ENCODE results near the gene ALKBH5. TPM values are rescaled to one million over a fixed set of nuclear protein-coding genes. Genes with fewer than 3 reads are reported as not detected.

The ALKBH5 gene
- total RNA-seq, 1 donor from 2014 or later = 104 TPM

DNA sequence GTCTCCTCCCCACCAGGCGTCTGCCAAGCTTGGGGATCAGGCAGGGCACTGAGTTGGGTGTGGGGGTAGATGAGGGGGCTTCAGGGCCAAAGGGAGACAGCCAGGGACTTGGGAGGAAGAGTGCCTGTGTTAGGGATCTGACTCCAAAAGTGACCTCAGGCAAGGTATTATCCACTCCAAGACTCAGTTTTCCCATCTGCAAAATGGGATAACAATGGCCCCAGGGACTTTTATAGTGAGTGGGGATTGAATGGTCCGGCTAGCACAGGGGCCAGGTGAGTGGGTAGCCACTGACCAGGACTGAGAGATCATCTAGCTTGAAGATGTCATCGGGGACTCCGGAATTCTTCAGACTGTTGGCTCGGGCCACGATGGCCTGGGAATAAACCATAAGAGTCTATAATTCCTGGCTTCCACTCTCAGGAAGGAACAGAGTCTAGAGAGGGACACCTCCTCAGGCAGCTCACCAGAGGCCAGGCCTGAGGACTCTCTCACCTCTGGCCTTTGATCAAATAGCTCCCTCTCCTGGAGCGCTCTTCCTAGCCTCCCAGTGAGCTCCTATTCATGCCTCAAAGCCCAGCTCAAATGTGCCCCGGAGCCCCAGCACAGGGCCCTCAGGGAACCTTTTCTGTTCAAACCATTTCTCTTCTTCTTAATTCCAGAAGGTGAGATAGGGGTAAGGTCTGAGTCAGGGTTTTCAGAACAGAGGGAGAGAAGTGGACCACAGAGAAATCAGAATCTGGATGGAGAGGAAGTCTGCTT, 71.4 kb downstream of the ALKBH5 start:
- Mint-ChIP-seq H3K9me3 (no peaks in the 10 kb centered on the region), H3K27ac (ENCODE audit: unreplicated experiment) (no peak overlapping the region), H3K4me1 (peaks cover 13% of the 10 kb centered on the region), H3K4me3 (peak overlapping the region; percentile 70), H3K36me3 (ENCODE audit: low read depth) (peaks cover 2% of the 10 kb centered on the region), H3K27me3 (ENCODE audit: low read depth) (no peaks in the 10 kb centered on the region)
- DNase-seq (ENCODE audit: low read depth, low spot score) = no peak
- TF ChIP-seq, protein P1, sequence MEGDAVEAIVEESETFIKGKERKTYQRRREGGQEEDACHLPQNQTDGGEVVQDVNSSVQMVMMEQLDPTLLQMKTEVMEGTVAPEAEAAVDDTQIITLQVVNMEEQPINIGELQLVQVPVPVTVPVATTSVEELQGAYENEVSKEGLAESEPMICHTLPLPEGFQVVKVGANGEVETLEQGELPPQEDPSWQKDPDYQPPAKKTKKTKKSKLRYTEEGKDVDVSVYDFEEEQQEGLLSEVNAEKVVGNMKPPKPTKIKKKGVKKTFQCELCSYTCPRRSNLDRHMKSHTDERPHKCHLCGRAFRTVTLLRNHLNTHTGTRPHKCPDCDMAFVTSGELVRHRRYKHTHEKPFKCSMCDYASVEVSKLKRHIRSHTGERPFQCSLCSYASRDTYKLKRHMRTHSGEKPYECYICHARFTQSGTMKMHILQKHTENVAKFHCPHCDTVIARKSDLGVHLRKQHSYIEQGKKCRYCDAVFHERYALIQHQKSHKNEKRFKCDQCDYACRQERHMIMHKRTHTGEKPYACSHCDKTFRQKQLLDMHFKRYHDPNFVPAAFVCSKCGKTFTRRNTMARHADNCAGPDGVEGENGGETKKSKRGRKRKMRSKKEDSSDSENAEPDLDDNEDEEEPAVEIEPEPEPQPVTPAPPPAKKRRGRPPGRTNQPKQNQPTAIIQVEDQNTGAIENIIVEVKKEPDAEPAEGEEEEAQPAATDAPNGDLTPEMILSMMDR (conservative IDR thresholded peaks at IDR 0.05) = no peak

DNA sequence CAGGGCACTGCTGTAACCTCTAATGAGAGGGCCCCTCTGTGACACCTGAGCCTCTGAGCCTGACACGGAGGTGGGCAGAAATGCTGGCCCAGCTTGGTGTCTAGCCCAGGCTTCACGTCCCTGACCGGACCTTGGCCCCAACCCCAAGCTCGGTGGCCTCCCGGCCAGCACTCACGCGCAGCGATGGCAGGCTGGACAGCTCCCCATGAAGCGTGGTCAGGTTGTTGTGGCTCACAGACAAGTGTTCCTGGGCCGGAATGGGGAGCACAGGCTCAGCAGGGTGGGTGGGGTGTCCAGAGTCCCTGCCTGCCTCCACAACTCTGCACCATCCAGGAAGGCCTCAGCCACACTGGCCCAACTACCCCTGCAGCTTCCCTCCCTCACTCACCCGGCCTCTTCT, 72.7 kb downstream of the ALKBH5 start:
- TF ChIP-seq, protein P1 (conservative IDR thresholded peaks at IDR 0.05) = no peak
- Mint-ChIP-seq H3K9me3 (no peaks in the 10 kb centered on the region), H3K27me3 (ENCODE audit: low read depth) (no peaks in the 10 kb centered on the region), H3K27ac (ENCODE audit: unreplicated experiment) (no peak overlapping the region), H3K4me1 (peaks cover 16% of the 10 kb centered on the region), H3K36me3 (ENCODE audit: low read depth) (peaks cover 2% of the 10 kb centered on the region), H3K4me3 (peak overlapping the region; percentile 62)
- DNase-seq (ENCODE audit: low read depth, low spot score) = no peak

DNA sequence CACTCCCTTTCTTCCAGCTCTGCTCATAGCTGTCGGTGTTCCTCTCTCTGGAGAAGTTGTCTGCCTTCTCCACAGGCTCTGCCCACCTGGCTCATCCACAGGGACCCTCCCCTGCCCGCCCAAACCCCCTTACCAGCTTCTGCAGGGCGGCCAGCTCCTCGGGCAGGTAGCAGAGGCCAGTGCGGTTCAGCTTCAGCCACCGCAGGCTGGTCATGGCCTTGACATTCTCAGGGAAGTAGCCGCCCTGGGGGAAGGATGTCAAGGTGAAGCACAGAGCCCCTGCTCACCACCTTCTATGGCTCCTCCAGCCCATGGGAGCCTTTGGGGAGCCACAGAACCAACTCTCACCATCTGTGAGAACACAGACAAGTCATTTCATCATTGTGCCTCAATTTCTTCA, 73.1 kb downstream of the ALKBH5 start:
- Mint-ChIP-seq H3K4me3 (peak overlapping the region; percentile 96), H3K9me3 (no peaks in the 10 kb centered on the region), H3K4me1 (peaks cover 16% of the 10 kb centered on the region), H3K27me3 (ENCODE audit: low read depth) (no peaks in the 10 kb centered on the region), H3K27ac (ENCODE audit: unreplicated experiment) (no peak overlapping the region), H3K36me3 (ENCODE audit: low read depth) (no peaks in the 10 kb centered on the region)
- DNase-seq (ENCODE audit: low read depth, low spot score) = no peak
- TF ChIP-seq, protein P1 (conservative IDR thresholded peaks at IDR 0.05) = no peak

DNA sequence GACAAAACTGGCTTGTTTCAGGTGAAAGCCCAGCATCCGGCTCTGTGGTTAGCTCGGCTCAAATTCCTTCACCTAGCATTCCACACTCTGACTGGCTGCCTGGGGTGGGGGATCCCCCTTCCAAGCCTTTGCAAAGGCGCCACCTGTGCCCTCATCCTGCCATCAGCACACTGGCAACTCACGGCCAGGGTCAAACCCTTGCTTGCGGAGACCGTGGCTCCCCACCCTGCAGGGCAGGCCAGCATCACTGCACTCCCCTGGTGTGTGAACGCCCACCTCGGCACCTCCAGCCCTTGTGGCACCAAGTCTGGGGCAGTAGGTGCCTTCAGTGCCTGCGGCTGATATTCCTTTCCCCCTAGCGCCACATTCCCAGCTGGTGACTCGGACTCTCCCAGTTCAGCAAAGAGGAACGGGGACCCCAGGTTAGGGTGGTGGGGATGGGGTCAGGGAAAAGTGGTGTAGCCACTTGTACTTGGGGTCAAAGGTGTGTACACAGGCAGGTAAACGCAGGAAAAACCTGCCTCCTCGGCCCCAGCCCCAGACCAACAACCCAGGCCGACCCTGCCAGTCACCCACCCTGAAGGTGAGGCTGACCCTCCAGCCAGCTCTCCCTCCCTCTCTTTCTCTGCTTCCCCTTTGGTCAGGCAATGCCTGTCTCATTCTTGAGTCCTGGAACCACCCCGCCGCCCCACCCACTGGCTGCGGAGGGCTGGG, 73.8 kb downstream of the ALKBH5 start:
- Mint-ChIP-seq H3K9me3 (no peaks in the 10 kb centered on the region), H3K4me3 (peak overlapping the region; percentile 96), H3K4me1 (peaks cover 16% of the 10 kb centered on the region), H3K27ac (ENCODE audit: unreplicated experiment) (peak overlapping the region; percentile 73), H3K27me3 (ENCODE audit: low read depth) (no peaks in the 10 kb centered on the region), H3K36me3 (ENCODE audit: low read depth) (no peaks in the 10 kb centered on the region)
- DNase-seq (ENCODE audit: low read depth, low spot score) = no peak
- TF ChIP-seq, protein P1 (conservative IDR thresholded peaks at IDR 0.05) = no peak

DNA sequence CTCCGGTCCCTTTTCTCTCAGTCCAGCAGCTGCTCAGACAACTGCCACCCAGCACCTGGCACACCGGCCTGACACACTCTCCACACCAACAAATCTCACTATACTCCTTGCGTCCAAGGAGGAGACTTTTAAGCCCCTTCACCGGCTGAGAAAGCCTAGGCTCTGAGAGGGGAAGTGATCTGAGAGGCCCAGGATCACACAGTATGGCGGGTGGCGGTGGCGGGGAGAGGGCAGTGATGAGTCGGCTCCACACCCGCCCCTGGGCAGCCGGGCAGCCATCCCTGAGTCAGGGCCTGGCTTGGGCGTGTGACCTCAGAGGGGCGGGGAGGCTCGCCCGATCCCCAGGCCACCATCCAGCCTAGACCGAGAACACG, 74.3 kb downstream of the ALKBH5 start:
- peak overlapping the region; percentile 96 for H3K4me3 Mint-ChIP-seq
- no peaks in the 10 kb centered on the region for H3K9me3 Mint-ChIP-seq
- DNase-seq (ENCODE audit: low read depth, low spot score) = no peak
- no peaks in the 10 kb centered on the region for H3K27me3 Mint-ChIP-seq (ENCODE audit: low read depth)
- H3K36me3 Mint-ChIP-seq (ENCODE audit: low read depth) = no peaks in the 10 kb centered on the region
- TF ChIP-seq, protein P1 (conservative IDR thresholded peaks at IDR 0.05) = no peak
- H3K4me1 Mint-ChIP-seq = peaks cover 16% of the 10 kb centered on the region
- peak overlapping the region; percentile 73 for H3K27ac Mint-ChIP-seq (ENCODE audit: unreplicated experiment)

Data from neural crest cell (in vitro differentiated cells).